ENCODE results near the gene RIC8B.
A peak's percentile ranks its signal among the peaks of the same experiment; 100 is the strongest.
"Not testable (repeated sequence)": the region's sequence is repeated elsewhere in the genome, so short reads cannot be mapped to it uniquely, and the experiment has no call there.

RIC8B gene

GRCh38 chr12:106907846-106908245 is 133.4 kb downstream of the RIC8B start:
- H3K36me3 ChIP-seq (ENCODE audit: insufficient read depth, low read length) = no peaks in the 10 kb centered on the region
- H3K4me1 ChIP-seq (ENCODE audit: insufficient read depth, low read length) = peaks cover 5% of the 10 kb centered on the region; the same call in 1 of the 2 replicates
- no peak overlapping the region for H3K27ac ChIP-seq (ENCODE audit: low read depth, low read length)
- H3K27me3 ChIP-seq (ENCODE audit: insufficient read depth, low read length) = peaks cover 17% of the 10 kb centered on the region
- H3K9me3 ChIP-seq (ENCODE audit: insufficient read depth, low read depth, low read length) = no peaks in the 10 kb centered on the region
- no peak overlapping the region for H3K4me3 ChIP-seq (ENCODE audit: low read length)
- WGBS = 84% methylated on average over 4 of the region's 4 CpGs
- H3K9ac ChIP-seq (ENCODE audit: low read depth, low read length) = no peak overlapping the region

- Histone ChIP-seq H3K36me3 (ENCODE audit: insufficient read depth, low read length) (no peaks in the 10 kb centered on the region), H3K4me3 (ENCODE audit: low read length) (no peak overlapping the region), H3K27me3 (ENCODE audit: insufficient read depth, low read length) (peaks cover 10% of the 10 kb centered on the region; the same call in 1 of the 2 replicates), H3K9me3 (ENCODE audit: insufficient read depth, low read depth, low read length) (no peaks in the 10 kb centered on the region), H3K9ac (ENCODE audit: low read depth, low read length) (no peak overlapping the region), H3K4me1 (ENCODE audit: insufficient read depth, low read length) (no peaks in the 10 kb centered on the region), H3K27ac (ENCODE audit: low read depth, low read length) (no peak overlapping the region)
- WGBS = 94% methylated on average over 3 of the region's 3 CpGs
Observed at GRCh38 chr12:106908561-106908960, 134.1 kb downstream of the RIC8B start.

GRCh38 chr12:106910202-106910601 is 135.7 kb downstream of the RIC8B start:
- Histone ChIP-seq H3K4me1 (ENCODE audit: insufficient read depth, low read length) (no peaks in the 10 kb centered on the region), H3K36me3 (ENCODE audit: insufficient read depth, low read length) (no peaks in the 10 kb centered on the region), H3K27me3 (ENCODE audit: insufficient read depth, low read length) (no peaks in the 10 kb centered on the region), H3K9me3 (ENCODE audit: insufficient read depth, low read depth, low read length) (no peaks in the 10 kb centered on the region), H3K9ac (ENCODE audit: low read depth, low read length) (no peak overlapping the region), H3K4me3 (ENCODE audit: low read length) (no peak overlapping the region), H3K27ac (ENCODE audit: low read depth, low read length) (no peak overlapping the region)
- 100% methylated on average over 1 of the region's 1 CpG for WGBS

GRCh38 chr12:106911581-106911980 is 137.1 kb downstream of the RIC8B start:
- no peak overlapping the region for H3K9ac ChIP-seq (ENCODE audit: low read depth, low read length)
- no peaks in the 10 kb centered on the region for H3K4me1 ChIP-seq (ENCODE audit: insufficient read depth, low read length)
- H3K4me3 ChIP-seq (ENCODE audit: low read length) = no peak overlapping the region
- 81% methylated on average over 6 of the region's 6 CpGs for WGBS
- no peaks in the 10 kb centered on the region for H3K27me3 ChIP-seq (ENCODE audit: insufficient read depth, low read length)
- no peaks in the 10 kb centered on the region for H3K36me3 ChIP-seq (ENCODE audit: insufficient read depth, low read length)
- H3K9me3 ChIP-seq (ENCODE audit: insufficient read depth, low read depth, low read length) = no peaks in the 10 kb centered on the region
- H3K27ac ChIP-seq (ENCODE audit: low read depth, low read length) = no peak overlapping the region

- 95% methylated on average over 10 of the region's 10 CpGs for WGBS
- Histone ChIP-seq H3K9ac (ENCODE audit: low read depth, low read length) (no peak overlapping the region), H3K27ac (ENCODE audit: low read depth, low read length) (no peak overlapping the region), H3K36me3 (ENCODE audit: insufficient read depth, low read length) (no peaks in the 10 kb centered on the region), H3K27me3 (ENCODE audit: insufficient read depth, low read length) (no peaks in the 10 kb centered on the region), H3K9me3 (ENCODE audit: insufficient read depth, low read depth, low read length) (no peaks in the 10 kb centered on the region), H3K4me1 (ENCODE audit: insufficient read depth, low read length) (peaks cover 15% of the 10 kb centered on the region), H3K4me3 (ENCODE audit: low read length) (no peak overlapping the region)
Observed at GRCh38 chr12:106913456-106913855, 139.0 kb downstream of the RIC8B start.

- Histone ChIP-seq H3K9ac (ENCODE audit: low read depth, low read length) (no peak overlapping the region), H3K27me3 (ENCODE audit: insufficient read depth, low read length) (no peaks in the 10 kb centered on the region), H3K9me3 (ENCODE audit: insufficient read depth, low read depth, low read length) (no peaks in the 10 kb centered on the region), H3K4me1 (ENCODE audit: insufficient read depth, low read length) (peaks cover 27% of the 10 kb centered on the region), H3K36me3 (ENCODE audit: insufficient read depth, low read length) (no peaks in the 10 kb centered on the region), H3K27ac (ENCODE audit: low read depth, low read length) (no peak overlapping the region), H3K4me3 (ENCODE audit: low read length) (no peak overlapping the region)
- 93% methylated on average over 3 of the region's 3 CpGs for WGBS
Observed at GRCh38 chr12:106914796-106915634, 140.5 kb downstream of the RIC8B start.

- no peak overlapping the region for H3K9ac ChIP-seq (ENCODE audit: low read depth, low read length)
- H3K36me3 ChIP-seq (ENCODE audit: insufficient read depth, low read length) = no peaks in the 10 kb centered on the region
- no peaks in the 10 kb centered on the region for H3K27me3 ChIP-seq (ENCODE audit: insufficient read depth, low read length)
- H3K4me3 ChIP-seq (ENCODE audit: low read length) = no peak overlapping the region
- no peaks in the 10 kb centered on the region for H3K9me3 ChIP-seq (ENCODE audit: insufficient read depth, low read depth, low read length)
- H3K4me1 ChIP-seq (ENCODE audit: insufficient read depth, low read length) = peaks cover 27% of the 10 kb centered on the region
- H3K27ac ChIP-seq (ENCODE audit: low read depth, low read length) = no peak overlapping the region
- 83% methylated on average over 5 of the region's 5 CpGs for WGBS
Observed at GRCh38 chr12:106915635-106916026, 141.1 kb downstream of the RIC8B start.

GRCh38 chr12:106917503-106917902 is 143.0 kb downstream of the RIC8B start:
- WGBS = 60% methylated on average over 7 of the region's 7 CpGs
- Histone ChIP-seq H3K36me3 (ENCODE audit: insufficient read depth, low read length) (no peaks in the 10 kb centered on the region), H3K27ac (ENCODE audit: low read depth, low read length) (0 out of 2 replicates have a peak overlapping the region, but pooled peaks have one; percentile 22), H3K9ac (ENCODE audit: low read depth, low read length) (no peak overlapping the region), H3K27me3 (ENCODE audit: insufficient read depth, low read length) (no peaks in the 10 kb centered on the region), H3K4me3 (ENCODE audit: low read length) (no peak overlapping the region), H3K9me3 (ENCODE audit: insufficient read depth, low read depth, low read length) (no peaks in the 10 kb centered on the region), H3K4me1 (ENCODE audit: insufficient read depth, low read length) (peaks cover 27% of the 10 kb centered on the region)

GRCh38 chr12:106918746-106919145 is 144.3 kb downstream of the RIC8B start:
- Histone ChIP-seq H3K9me3 (ENCODE audit: insufficient read depth, low read depth, low read length) (0 out of 2 replicates have a peak, but pooled peaks cover 3% of the 10 kb centered on the region), H3K4me3 (ENCODE audit: low read length) (no peak overlapping the region), H3K36me3 (ENCODE audit: insufficient read depth, low read length) (no peaks in the 10 kb centered on the region), H3K27me3 (ENCODE audit: insufficient read depth, low read length) (no peaks in the 10 kb centered on the region), H3K4me1 (ENCODE audit: insufficient read depth, low read length) (peaks cover 27% of the 10 kb centered on the region), H3K27ac (ENCODE audit: low read depth, low read length) (peak overlapping the region; percentile 2; the same call in 1 of the 2 replicates), H3K9ac (ENCODE audit: low read depth, low read length) (no peak overlapping the region)
- 5% methylated on average over 3 of the region's 3 CpGs for WGBS

GRCh38 chr12:106919910-106920544 is 145.5 kb downstream of the RIC8B start:
- Histone ChIP-seq H3K27ac (ENCODE audit: low read depth, low read length) (no peak overlapping the region), H3K9ac (ENCODE audit: low read depth, low read length) (no peak overlapping the region), H3K36me3 (ENCODE audit: insufficient read depth, low read length) (no peaks in the 10 kb centered on the region), H3K9me3 (ENCODE audit: insufficient read depth, low read depth, low read length) (0 out of 2 replicates have a peak, but pooled peaks cover 3% of the 10 kb centered on the region), H3K27me3 (ENCODE audit: insufficient read depth, low read length) (no peaks in the 10 kb centered on the region), H3K4me1 (ENCODE audit: insufficient read depth, low read length) (peaks cover 27% of the 10 kb centered on the region), H3K4me3 (ENCODE audit: low read length) (no peak overlapping the region)
- 45% methylated on average over 4 of the region's 4 CpGs for WGBS

GRCh38 chr12:106921976-106922375 is 147.5 kb downstream of the RIC8B start:
- peaks cover 26% of the 10 kb centered on the region for H3K4me1 ChIP-seq (ENCODE audit: insufficient read depth, low read length)
- H3K9me3 ChIP-seq (ENCODE audit: insufficient read depth, low read depth, low read length); H3K4me3 ChIP-seq (ENCODE audit: low read length); H3K9ac ChIP-seq (ENCODE audit: low read depth, low read length); H3K27ac ChIP-seq (ENCODE audit: low read depth, low read length); H3K36me3 ChIP-seq (ENCODE audit: insufficient read depth, low read length); H3K27me3 ChIP-seq (ENCODE audit: insufficient read depth, low read length): not testable (repeated sequence)
- WGBS = 88% methylated on average over 2 of the region's 2 CpGs
